Measurements from ENCODE around the gene FNIP1.
"Not testable (repeated sequence)": the region's sequence is repeated elsewhere in the genome, so short reads cannot be mapped to it uniquely, and the experiment has no call there.

Gene FNIP1

GRCh38 chr5:131786900-131787692 is 9.7 kb downstream of the FNIP1 start:
- DNase-seq = no peak

- no peak for DNase-seq
Measured at GRCh38 chr5:131786036-131786435, 10.8 kb downstream of the FNIP1 start.

- no peak for DNase-seq
Measured at GRCh38 chr5:131783874-131784273, 12.9 kb downstream of the FNIP1 start.

GRCh38 chr5:131783357-131783756 is 13.5 kb downstream of the FNIP1 start:
- no peak for DNase-seq

- DNase-seq = no peak
Measured at GRCh38 chr5:131782717-131783116, 14.1 kb downstream of the FNIP1 start.

GRCh38 chr5:131778141-131778540 is 18.7 kb downstream of the FNIP1 start:
- DNase-seq = not testable (repeated sequence)

- no peak for DNase-seq
Measured at GRCh38 chr5:131776450-131776849, 20.4 kb downstream of the FNIP1 start.

GRCh38 chr5:131774652-131775367 is 22.0 kb downstream of the FNIP1 start:
- DNase-seq = no peak

- DNase-seq = no peak
Measured at GRCh38 chr5:131773805-131774204, 23.0 kb downstream of the FNIP1 start.

- no peak for DNase-seq
Measured at GRCh38 chr5:131771692-131772091, 25.1 kb downstream of the FNIP1 start.

GRCh38 chr5:131769961-131770360 is 26.9 kb downstream of the FNIP1 start:
- no peak for DNase-seq

- DNase-seq = no peak
Measured at GRCh38 chr5:131769336-131769735, 27.5 kb downstream of the FNIP1 start.

GRCh38 chr5:131767891-131768290 is 28.9 kb downstream of the FNIP1 start:
- DNase-seq = no peak

- DNase-seq = no peak
Measured at GRCh38 chr5:131766689-131767088, 30.1 kb downstream of the FNIP1 start.

- no peak for DNase-seq
Measured at GRCh38 chr5:131765261-131765660, 31.6 kb downstream of the FNIP1 start.

GRCh38 chr5:131763968-131764367 is 32.8 kb downstream of the FNIP1 start:
- no peak for DNase-seq

- DNase-seq = no peak
Measured at GRCh38 chr5:131760793-131761192, 36.0 kb downstream of the FNIP1 start.

GRCh38 chr5:131759704-131760103 is 37.1 kb downstream of the FNIP1 start:
- no peak for DNase-seq

GRCh38 chr5:131758520-131758900 is 38.3 kb downstream of the FNIP1 start:
- no peak for DNase-seq

- DNase-seq = no peak
Measured at GRCh38 chr5:131757830-131758519, 38.8 kb downstream of the FNIP1 start.

- DNase-seq = no peak
Measured at GRCh38 chr5:131756942-131757341, 39.9 kb downstream of the FNIP1 start.

- no peak for DNase-seq
Measured at GRCh38 chr5:131754363-131754762, 42.5 kb downstream of the FNIP1 start.

- no peak for DNase-seq
Measured at GRCh38 chr5:131751506-131751905, 45.3 kb downstream of the FNIP1 start.

Measured in activated CD4-positive, CD25-positive, alpha-beta regulatory T cell treated with anti-CD3 and anti-CD28 coated beads, Interleukin-2, amount 50 U/mL, for 72 hours (primary cell).